ENCODE results near the gene PITPNM3. TPM values are rescaled to one million over a fixed set of nuclear protein-coding genes. Genes with fewer than 3 reads are reported as not detected.

Gene PITPNM3
- polyA plus RNA-seq, 1 donor from 2014 or later = not detected

DNA sequence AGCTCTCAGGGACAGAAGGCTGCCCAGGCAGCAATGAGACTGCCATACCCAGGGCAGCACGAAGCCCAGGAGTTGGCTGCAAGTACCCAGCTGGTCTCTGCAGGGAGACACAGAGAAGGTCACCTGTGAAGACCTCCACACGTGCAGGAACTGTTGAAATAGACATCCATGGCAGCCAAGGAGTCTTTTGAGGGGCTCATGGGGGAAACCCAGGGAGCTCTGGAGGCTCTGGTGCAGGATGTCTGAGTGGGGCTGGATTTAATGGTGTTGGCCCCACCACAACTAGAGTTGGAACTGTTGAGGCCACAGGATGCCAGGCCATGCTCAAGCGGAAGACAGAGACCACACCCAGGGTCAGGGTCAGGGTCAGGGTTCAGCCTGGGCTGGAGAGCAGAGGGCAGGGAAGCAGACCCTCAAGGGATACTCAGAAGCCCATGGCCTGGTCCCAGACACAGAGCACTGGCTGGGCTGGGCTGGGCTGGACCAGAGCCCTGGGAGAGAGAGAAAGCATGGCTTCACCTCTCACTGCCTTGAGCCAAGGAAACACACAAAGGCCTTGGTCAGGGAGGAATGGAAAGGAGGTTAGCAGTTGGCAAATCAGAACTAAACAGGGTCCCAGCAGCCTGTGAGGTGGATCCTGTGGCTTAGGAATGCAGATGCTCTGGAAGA, 21.4 kb downstream of the PITPNM3 start:
- Mint-ChIP-seq H3K4me1 (no peaks in the 10 kb centered on the region), H3K27ac (no peak overlapping the region), H3K27me3 (peaks cover 1% of the 10 kb centered on the region), H3K4me3 (no peak overlapping the region), H3K9me3 (peaks cover 0 to 5% (median 4%) of the 10 kb centered on the region in 3 donors), H3K36me3 (no peaks in the 10 kb centered on the region)

DNA sequence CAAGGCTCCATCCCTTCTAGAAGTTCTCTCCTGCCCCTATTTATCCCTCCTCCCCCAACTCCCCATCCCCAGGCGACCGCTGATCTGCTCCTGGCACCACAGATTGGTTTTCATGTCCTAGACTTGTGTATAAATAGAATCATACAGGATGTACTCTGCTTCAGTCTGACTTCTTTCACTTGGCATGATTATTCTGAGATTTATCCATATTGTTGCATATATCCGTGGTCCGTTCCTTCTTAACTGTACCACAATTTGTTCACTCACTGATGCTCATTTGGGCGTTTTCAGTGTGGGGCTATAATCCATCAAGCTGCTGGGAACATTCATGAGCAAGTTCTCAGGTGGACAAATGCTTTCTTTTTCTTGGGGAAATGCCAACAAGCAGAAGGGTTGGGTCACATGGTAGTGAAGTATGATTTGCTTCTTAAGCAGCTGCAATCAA, 23.9 kb downstream of the PITPNM3 start:
- H3K4me1 Mint-ChIP-seq = no peaks in the 10 kb centered on the region
- no peaks in the 10 kb centered on the region for H3K36me3 Mint-ChIP-seq
- peaks cover 1% of the 10 kb centered on the region for H3K27me3 Mint-ChIP-seq
- no peak overlapping the region for H3K27ac Mint-ChIP-seq
- H3K9me3 Mint-ChIP-seq = no peaks in the 10 kb centered on the region
- H3K4me3 Mint-ChIP-seq = no peak overlapping the region

DNA sequence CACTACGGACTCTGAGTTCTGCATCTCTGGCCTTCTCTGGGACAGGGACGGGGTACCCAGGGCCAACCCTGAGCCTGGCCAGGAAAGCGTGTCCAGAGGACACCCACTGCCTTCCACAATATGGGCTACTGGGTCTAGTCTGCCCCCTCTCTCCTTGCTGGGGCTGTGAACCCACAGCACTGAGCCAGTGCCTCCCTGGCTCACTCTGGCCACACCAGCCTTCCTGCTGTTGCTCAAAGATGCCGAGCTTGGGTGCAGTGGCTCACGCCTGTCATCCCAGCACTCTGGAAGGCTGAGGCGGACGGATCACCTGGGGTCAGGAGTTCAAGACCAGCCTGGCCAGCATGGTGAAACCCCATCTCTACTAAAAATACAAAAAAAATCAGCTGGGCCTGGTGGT, 24.8 kb downstream of the PITPNM3 start:
- H3K4me3 Mint-ChIP-seq = no peak overlapping the region
- H3K27me3 Mint-ChIP-seq = peaks cover under 1% of the 10 kb centered on the region
- H3K36me3 Mint-ChIP-seq = no peaks in the 10 kb centered on the region
- H3K27ac Mint-ChIP-seq = no peak overlapping the region
- no peaks in the 10 kb centered on the region for H3K9me3 Mint-ChIP-seq
- no peaks in the 10 kb centered on the region for H3K4me1 Mint-ChIP-seq

DNA sequence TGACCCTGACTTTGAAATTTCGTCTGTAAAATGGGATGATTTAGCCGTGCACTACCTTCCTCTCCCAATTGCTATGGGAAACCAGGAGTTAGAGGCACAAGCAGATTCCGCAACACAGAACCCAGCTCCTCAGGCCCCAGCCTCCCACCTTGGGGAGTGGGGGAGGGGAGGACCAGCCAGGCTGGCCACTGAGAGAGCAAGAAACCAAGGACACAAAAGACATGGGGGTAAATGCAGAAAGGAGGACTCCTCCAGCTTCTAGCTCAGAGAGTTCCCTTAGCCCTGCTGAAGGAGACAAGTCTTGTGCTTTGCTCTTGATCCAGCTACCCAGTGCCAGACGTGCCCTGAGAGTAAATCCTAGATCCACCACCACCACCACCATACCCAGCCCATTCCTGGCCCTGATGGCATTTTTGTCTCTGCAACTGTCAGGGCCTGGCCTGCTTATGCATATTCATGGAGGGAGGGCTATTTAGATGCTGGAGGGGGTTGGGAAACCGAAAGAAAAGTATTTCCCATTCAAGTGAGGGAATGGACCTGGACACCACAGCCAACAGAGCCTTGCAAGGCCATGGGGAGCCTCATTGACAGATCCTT, 25.9 kb downstream of the PITPNM3 start:
- no peaks in the 10 kb centered on the region for H3K9me3 Mint-ChIP-seq
- H3K4me1 Mint-ChIP-seq = no peaks in the 10 kb centered on the region
- no peaks in the 10 kb centered on the region for H3K36me3 Mint-ChIP-seq
- H3K27me3 Mint-ChIP-seq = no peaks in the 10 kb centered on the region
- H3K4me3 Mint-ChIP-seq = no peak overlapping the region
- no peak overlapping the region for H3K27ac Mint-ChIP-seq

DNA sequence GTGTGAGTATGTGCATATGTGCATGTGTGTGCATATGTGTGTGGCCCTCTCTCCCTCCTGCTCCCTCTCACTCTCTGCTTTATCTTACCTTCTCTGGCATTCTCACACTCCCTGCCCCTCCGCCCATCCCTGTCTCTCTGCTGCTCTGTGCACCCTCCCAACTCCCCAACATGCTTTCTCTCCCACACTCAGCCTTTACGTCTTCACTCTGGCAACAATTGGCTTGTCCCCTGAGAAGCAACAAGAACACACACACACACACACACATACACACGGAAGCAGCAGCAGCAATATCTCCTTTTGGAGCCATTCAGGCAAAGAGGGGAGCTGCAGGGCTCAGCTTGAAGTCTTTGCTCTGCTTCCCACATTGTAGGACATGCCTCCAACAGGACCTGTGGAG, 27.8 kb downstream of the PITPNM3 start:
- no peak overlapping the region for H3K4me3 Mint-ChIP-seq
- no peaks in the 10 kb centered on the region for H3K9me3 Mint-ChIP-seq
- H3K27me3 Mint-ChIP-seq = no peaks in the 10 kb centered on the region
- H3K4me1 Mint-ChIP-seq = no peaks in the 10 kb centered on the region
- H3K27ac Mint-ChIP-seq = no peak overlapping the region
- H3K36me3 Mint-ChIP-seq = no peaks in the 10 kb centered on the region

DNA sequence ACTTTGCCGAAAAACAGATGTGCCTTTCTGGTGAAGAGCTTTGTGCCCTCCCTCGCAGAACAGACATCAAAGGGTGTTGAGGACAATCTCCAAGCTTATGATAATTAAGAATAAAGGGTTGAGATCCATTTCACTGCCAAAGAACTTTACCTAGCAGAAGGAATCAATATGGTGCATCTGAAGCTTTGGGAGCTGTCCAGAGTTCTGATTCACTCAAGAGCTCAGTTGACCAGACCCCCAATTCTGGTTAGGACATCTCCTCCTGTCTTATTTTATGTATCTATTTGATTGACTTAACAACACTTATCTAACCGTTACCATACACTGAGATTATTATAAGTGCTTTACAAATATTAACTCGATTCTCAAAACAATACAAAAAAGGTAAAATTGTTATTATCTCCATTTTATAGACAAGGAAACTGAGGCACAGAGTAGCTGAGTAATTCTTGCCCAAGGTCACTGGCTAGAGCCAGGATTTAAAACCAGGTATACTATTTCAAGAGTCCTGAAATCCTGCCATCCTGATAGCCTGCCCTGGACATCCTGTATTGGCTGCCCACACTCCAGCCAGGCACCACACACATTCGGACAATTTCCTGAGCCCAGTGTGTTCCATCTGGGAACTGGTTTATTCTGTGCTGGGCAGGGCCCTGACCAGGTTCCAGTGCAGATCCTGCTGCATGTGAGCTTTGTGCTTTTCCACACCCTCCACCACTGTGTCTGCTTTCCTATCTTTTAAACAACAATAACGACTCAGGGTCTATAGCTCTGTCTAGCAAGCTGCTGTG, 29.8 kb downstream of the PITPNM3 start:
- Mint-ChIP-seq H3K27ac (no peak overlapping the region), H3K9me3 (no peaks in the 10 kb centered on the region), H3K27me3 (no peaks in the 10 kb centered on the region), H3K36me3 (no peaks in the 10 kb centered on the region), H3K4me3 (no peak overlapping the region), H3K4me1 (no peaks in the 10 kb centered on the region)

DNA sequence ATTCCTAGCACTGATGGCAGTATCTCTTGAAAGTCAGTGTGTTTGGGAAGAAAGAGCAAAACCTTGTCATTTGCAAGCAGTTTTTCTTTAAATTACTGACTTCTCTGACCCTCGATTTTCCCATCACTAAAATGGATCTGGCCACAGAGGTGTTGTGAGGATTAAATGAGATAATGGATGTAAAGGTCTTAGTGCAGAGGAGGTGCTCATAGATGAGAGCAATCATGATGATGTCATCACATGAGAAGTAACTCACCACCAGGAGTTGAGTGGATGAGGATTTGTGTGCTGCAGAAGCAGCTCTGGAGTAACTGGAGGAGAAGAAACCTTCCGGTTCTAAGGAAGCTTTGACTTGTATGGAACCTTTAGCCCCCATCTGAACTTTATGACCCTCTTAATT, 30.6 kb downstream of the PITPNM3 start:
- H3K27me3 Mint-ChIP-seq = no peaks in the 10 kb centered on the region
- no peak overlapping the region for H3K27ac Mint-ChIP-seq
- no peaks in the 10 kb centered on the region for H3K9me3 Mint-ChIP-seq
- H3K4me1 Mint-ChIP-seq = no peaks in the 10 kb centered on the region
- no peak overlapping the region for H3K4me3 Mint-ChIP-seq
- no peaks in the 10 kb centered on the region for H3K36me3 Mint-ChIP-seq

DNA sequence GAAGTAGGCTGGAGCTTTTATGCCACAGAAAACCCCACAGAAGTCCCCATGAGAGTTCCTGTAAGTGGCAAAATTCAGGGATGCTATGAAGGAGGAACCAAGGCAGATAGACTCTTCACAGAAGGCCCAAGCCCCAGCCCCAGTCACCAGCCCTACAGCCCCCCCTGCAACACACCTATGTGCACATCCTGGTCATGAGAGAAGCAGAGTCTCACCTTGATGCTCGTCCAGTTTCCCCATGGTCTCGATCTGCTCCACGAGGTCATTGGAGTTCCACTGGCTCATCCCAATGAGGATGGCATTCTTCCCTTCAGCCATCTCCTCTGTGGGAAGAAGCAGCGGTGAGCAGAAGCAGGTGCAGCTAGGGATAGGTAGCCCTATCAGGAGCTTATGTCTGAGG, 31.2 kb downstream of the PITPNM3 start:
- no peak overlapping the region for H3K4me3 Mint-ChIP-seq
- no peaks in the 10 kb centered on the region for H3K36me3 Mint-ChIP-seq
- H3K27ac Mint-ChIP-seq = no peak overlapping the region
- H3K4me1 Mint-ChIP-seq = no peaks in the 10 kb centered on the region
- peaks cover 0 to 5% (median 0%) of the 10 kb centered on the region in 3 donors for H3K9me3 Mint-ChIP-seq
- no peaks in the 10 kb centered on the region for H3K27me3 Mint-ChIP-seq

DNA sequence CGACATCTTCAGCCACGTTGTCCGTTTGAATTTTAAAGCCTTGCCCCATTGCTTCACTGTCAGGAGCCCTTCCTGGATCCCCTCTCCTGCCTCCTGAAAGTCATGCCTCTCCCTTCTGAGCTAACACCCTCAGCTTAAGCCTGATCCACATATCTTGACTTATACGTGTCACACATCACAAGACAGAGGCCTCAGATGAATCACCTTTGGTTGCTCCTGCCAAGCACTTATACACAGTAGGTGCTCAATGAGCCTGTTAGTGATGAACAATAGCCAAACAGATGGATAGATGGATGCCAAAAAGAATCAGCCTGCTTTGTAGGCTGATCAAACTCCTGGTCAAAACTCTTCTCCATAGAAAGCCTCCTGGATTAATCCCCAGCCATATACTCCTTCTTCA, 31.8 kb downstream of the PITPNM3 start:
- Mint-ChIP-seq H3K36me3 (no peaks in the 10 kb centered on the region), H3K4me3 (no peak overlapping the region), H3K4me1 (no peaks in the 10 kb centered on the region), H3K9me3 (peaks cover 0 to 5% (median 0%) of the 10 kb centered on the region in 3 donors), H3K27ac (no peak overlapping the region), H3K27me3 (no peaks in the 10 kb centered on the region)

DNA sequence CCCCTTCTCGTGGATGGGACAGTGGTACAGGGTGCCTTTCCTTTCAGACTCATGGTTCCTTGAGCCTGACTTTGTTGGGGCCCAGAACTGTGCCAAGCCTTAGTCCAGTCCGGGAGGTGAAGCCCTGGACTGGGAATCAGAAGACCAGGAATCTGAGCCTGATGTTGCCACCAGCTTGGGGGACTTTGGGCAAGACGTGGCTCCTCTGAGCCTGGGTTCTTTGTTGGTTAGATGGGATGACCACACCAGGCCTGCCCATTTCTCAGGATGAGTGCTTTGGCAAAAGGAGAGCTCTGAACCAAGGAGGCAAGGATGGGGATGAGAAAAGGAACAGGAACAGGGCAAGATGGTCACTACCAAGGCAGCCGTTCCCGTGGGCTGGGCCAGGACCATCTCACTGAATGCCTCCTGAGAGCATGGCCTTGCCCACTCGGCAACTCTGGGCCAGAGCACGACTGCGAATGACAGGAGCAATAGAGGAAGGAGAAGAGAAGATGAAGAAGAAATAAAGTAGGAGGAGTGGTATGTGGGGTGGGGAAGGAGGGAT, 32.5 kb downstream of the PITPNM3 start:
- Mint-ChIP-seq H3K4me3 (no peak overlapping the region), H3K36me3 (no peaks in the 10 kb centered on the region), H3K9me3 (peaks cover 0 to 5% (median 0%) of the 10 kb centered on the region in 3 donors), H3K27ac (no peak overlapping the region), H3K4me1 (no peaks in the 10 kb centered on the region), H3K27me3 (no peaks in the 10 kb centered on the region)

DNA sequence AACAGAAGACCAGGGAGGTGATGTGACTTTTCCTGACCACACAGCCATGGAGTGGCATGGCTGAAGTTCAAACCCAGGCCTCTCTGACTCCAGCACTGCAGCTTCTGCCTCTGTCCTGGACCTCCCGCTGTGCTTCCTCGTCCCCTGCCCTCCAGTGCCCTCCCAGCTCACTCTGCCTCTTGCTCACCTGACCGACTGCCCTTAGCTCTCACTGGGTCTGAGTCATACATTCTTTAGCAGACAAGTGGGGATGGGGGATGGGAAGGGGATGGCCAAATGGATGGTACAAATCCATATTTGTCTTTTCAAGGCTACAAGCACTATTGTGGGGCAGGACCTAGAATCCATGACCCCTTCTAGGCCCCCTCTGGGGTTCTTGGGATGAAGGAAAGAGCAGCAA, 33.0 kb downstream of the PITPNM3 start:
- Mint-ChIP-seq H3K36me3 (no peaks in the 10 kb centered on the region), H3K27me3 (no peaks in the 10 kb centered on the region), H3K4me1 (no peaks in the 10 kb centered on the region)

DNA sequence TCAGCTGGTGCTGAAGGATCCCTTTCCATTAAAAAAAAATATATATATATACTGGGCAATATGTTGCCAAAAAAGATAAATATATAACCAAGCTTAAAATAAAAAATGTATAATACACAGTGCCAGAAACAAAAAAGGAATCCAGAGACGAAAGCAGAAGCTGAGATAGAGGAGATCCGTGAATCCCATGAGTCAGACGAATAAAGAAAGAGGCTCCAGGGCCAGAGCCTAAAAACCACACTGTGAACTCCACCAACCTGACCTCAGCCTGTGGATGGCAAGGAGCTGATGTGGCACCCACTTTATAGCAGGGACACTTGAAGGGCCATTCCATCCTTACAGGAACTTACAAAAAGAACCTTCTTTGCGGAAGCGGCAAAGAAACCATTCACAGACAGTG, 34.8 kb downstream of the PITPNM3 start:
- peaks cover 0 to 5% (median 3%) of the 10 kb centered on the region in 3 donors for H3K9me3 Mint-ChIP-seq
- H3K36me3 Mint-ChIP-seq = no peaks in the 10 kb centered on the region
- H3K27me3 Mint-ChIP-seq = no peaks in the 10 kb centered on the region
- H3K4me3 Mint-ChIP-seq = no peak overlapping the region
- no peaks in the 10 kb centered on the region for H3K4me1 Mint-ChIP-seq
- H3K27ac Mint-ChIP-seq = no peak overlapping the region

More for the DNA sequence above, 33.0 kb downstream of the PITPNM3 start:
- no peak overlapping the region for H3K4me3 Mint-ChIP-seq
- no peak overlapping the region for H3K27ac Mint-ChIP-seq
- peaks cover 0 to 5% (median 3%) of the 10 kb centered on the region in 3 donors for H3K9me3 Mint-ChIP-seq

DNA sequence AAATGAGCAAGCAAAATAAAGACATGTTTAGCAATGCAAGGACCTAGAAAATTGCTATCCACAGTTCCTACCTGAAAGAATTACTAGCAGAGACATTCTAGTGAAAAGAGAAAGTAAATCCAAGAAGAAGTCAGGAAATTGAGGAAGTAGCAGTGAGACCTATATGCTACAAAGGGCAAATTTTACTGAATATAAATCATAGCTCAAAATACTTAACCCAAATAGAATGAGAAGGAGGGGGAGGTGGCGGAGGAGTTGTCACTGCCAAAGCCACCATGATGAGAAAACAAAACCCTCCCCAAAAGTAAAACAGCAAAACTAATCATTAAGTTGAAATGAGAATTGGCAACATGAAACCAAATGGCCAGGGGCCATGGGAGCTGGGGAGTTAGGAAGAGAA, 39.3 kb downstream of the PITPNM3 start:
- Mint-ChIP-seq H3K4me1 (no peaks in the 10 kb centered on the region), H3K36me3 (peaks cover 3% of the 10 kb centered on the region), H3K27ac (no peak overlapping the region), H3K9me3 (peaks cover 4 to 5% (median 4%) of the 10 kb centered on the region in 3 donors), H3K4me3 (no peak overlapping the region), H3K27me3 (peaks cover 2% of the 10 kb centered on the region)

DNA sequence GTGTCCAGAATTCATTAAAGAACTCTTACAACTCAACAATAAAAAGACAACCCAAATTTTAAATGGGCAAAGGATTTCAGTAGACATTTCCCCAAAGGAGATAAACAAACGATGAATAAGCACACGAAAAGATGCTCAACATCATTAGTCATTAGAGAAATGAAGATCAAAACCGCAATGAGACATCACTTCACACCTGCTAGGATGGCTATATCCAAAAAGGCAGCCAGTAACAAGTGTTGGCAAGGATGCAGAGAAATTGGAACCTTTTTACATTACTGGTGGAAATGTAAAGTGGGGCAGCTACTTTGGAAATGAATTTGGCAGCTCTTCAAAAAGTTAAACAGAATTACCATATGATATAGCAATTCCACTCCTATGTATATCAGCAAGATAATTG, 42.0 kb downstream of the PITPNM3 start:
- H3K9me3 Mint-ChIP-seq = peaks cover 0 to 4% (median 4%) of the 10 kb centered on the region in 3 donors
- peaks cover 3% of the 10 kb centered on the region for H3K36me3 Mint-ChIP-seq
- H3K4me3 Mint-ChIP-seq = no peak overlapping the region
- H3K27ac Mint-ChIP-seq = no peak overlapping the region
- H3K27me3 Mint-ChIP-seq = peaks cover 2% of the 10 kb centered on the region
- H3K4me1 Mint-ChIP-seq = no peaks in the 10 kb centered on the region

DNA sequence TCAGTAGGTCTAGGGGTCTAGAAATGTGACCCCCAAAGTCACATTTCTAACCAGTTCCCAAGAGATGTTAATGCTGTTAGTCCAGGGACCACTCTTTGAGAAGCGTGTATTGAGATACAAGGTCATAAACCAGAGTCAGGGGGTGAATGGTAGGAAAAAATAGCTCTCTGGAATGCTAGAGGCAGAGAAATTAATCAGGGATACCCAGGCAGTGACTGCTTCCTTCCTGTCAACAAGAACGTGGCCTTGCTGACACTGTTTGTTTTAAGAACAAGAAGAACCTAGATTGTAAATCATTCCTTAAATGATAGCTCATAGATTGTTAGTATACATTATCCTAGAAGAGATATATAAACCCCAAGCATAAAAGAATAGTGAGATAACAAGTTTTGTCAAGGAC, 43.8 kb downstream of the PITPNM3 start:
- peaks cover 2% of the 10 kb centered on the region for H3K27me3 Mint-ChIP-seq
- peaks cover 0 to 4% (median 2%) of the 10 kb centered on the region in 3 donors for H3K9me3 Mint-ChIP-seq
- peaks cover 3% of the 10 kb centered on the region for H3K36me3 Mint-ChIP-seq
- H3K27ac Mint-ChIP-seq = no peak overlapping the region
- H3K4me3 Mint-ChIP-seq = no peak overlapping the region
- no peaks in the 10 kb centered on the region for H3K4me1 Mint-ChIP-seq

All from IgD-negative memory B cell (primary cell).